Measurements from ENCODE around the gene KCNQ2.

KCNQ2 gene

GRCh38 chr20:63394920-63395455 lies 77.5 kb downstream of the KCNQ2 start:
- no peak for TF ChIP-seq TEAD4 (IDR thresholded peaks at IDR 0.05)
- TF ChIP-seq NFIC (IDR thresholded peaks at IDR 0.05), result no peak
- TF ChIP-seq FOXM1 (IDR thresholded peaks at IDR 0.05; ENCODE audit: borderline replicate concordance, low read depth), result no peak
- no peak for TF ChIP-seq CREB1 (IDR thresholded peaks at IDR 0.05; ENCODE audit: low read depth)
- TF ChIP-seq RAD21 (IDR thresholded peaks at IDR 0.05; ENCODE audit: low read depth), result no peak
- TF ChIP-seq ZBTB7A (IDR thresholded peaks at IDR 0.05; ENCODE audit: low read depth), result no peak
- TF ChIP-seq EP300 (IDR thresholded peaks at IDR 0.05; ENCODE audit: borderline replicate concordance), result no peak
- TF ChIP-seq USF1 (IDR thresholded peaks at IDR 0.05), result no peak
- TF ChIP-seq, protein P1, sequence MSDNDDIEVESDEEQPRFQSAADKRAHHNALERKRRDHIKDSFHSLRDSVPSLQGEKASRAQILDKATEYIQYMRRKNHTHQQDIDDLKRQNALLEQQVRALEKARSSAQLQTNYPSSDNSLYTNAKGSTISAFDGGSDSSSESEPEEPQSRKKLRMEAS (IDR thresholded peaks at IDR 0.05), result no peak
- no peak for TF ChIP-seq EGR1 (IDR thresholded peaks at IDR 0.05)
- TF ChIP-seq YY1 (IDR thresholded peaks at IDR 0.05; ENCODE audit: low read depth), result no peak
- no peak for TF ChIP-seq REST (IDR thresholded peaks at IDR 0.05; ENCODE audit: low read depth)
- no peak for TF ChIP-seq TCF12 (IDR thresholded peaks at IDR 0.05; ENCODE audit: low read depth)
- TF ChIP-seq TAF1 (IDR thresholded peaks at IDR 0.05; ENCODE audit: low read depth), result no peak
- no peak for TF ChIP-seq CEBPB (IDR thresholded peaks at IDR 0.05)

- TF ChIP-seq REST (IDR thresholded peaks at IDR 0.05; ENCODE audit: low read depth), result no peak
- peak; percentile 55; the same call in 1 of the 2 replicates for TF ChIP-seq NFIC (IDR thresholded peaks at IDR 0.05)
- no peak for TF ChIP-seq EP300 (IDR thresholded peaks at IDR 0.05; ENCODE audit: borderline replicate concordance)
These were observed 78.2 kb downstream of the KCNQ2 start for GRCh38 chr20:63394069-63394919.

DNA sequence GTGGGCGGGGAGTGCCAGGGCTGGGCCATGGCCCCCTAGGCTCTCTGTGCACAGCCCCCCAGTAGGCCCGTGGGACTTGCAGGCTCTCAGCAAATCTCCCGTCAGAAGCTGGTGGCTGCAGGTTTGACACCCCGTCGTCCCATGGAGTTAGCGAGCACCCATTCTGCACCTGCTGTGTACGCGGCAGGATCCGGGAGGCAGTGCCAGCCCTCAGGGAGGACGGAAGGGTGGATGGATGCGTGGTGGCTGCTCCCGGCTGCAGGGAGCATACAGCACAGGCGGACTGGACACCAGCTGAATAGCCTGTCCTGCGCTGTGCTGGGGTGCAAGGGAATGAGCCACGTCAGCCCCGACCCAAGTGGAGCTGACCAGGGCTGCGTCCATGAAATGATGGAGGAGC lies 78.9 kb downstream of the KCNQ2 start:
- TF ChIP-seq FOXM1 (IDR thresholded peaks at IDR 0.05; ENCODE audit: borderline replicate concordance, low read depth) (no peak), EGR1 (IDR thresholded peaks at IDR 0.05) (no peak), TCF12 (IDR thresholded peaks at IDR 0.05; ENCODE audit: low read depth) (no peak), USF1 (IDR thresholded peaks at IDR 0.05) (no peak), ZBTB7A (IDR thresholded peaks at IDR 0.05; ENCODE audit: low read depth) (no peak), RAD21 (IDR thresholded peaks at IDR 0.05; ENCODE audit: low read depth) (no peak), CREB1 (IDR thresholded peaks at IDR 0.05; ENCODE audit: low read depth) (no peak), REST (IDR thresholded peaks at IDR 0.05; ENCODE audit: low read depth) (no peak), CEBPB (IDR thresholded peaks at IDR 0.05) (no peak), EP300 (IDR thresholded peaks at IDR 0.05; ENCODE audit: borderline replicate concordance) (no peak), NFIC (IDR thresholded peaks at IDR 0.05) (no peak), TAF1 (IDR thresholded peaks at IDR 0.05; ENCODE audit: low read depth) (no peak), YY1 (IDR thresholded peaks at IDR 0.05; ENCODE audit: low read depth) (no peak), TEAD4 (IDR thresholded peaks at IDR 0.05) (no peak)
- TF ChIP-seq, protein P1 (IDR thresholded peaks at IDR 0.05), result no peak
